Measurements from ENCODE around the gene TTC23L. TPM values are rescaled to one million over a fixed set of nuclear protein-coding genes. Genes with fewer than 3 reads are reported as not detected.

Gene TTC23L
- total RNA-seq, 3 donors from 2014 or later = 1.3 to 2.0 TPM; not detected in 1

DNA sequence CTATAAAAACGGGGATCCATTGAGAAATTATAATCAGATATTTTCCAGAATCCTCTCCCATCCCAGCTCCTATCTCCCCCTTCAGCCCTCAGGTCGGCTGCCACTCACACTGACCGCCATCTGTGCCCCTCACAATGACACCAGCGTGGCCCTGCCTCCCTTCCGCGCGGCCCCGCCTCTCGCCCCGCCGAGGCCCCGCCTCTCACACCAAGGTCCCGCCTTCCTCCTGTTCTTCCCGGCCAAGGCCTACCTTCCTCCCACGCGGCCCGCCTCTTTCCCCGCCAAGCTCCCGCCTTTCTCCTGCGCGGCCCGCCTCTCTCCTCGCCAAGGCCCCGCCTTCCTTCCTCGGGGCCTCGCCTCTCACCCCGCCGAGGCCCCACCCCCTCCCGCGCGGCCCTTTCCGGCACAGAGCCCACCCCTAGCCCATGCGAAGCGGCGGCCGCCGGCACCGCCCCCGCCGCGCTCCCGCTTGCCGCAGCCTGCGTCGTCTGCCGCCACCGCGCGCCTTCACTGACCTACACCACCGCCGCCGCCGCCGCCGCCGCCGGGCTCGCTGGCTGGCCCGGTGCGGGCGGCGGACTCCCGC, 90.3 kb downstream of the TTC23L start, which contains the start of gene DNAJC21:
Gene DNAJC21, plus strand, starts transcription at position 426 of the 586 bp plus-strand sequence. CDS start 261 bp downstream, outside the sequence.
- Histone ChIP-seq H3K36me3 (no peaks in the 10 kb centered on the region), H3K4me3 (peak within 1 kb of the TSS; percentile 87 to 99 (median 94)), H3K4me1 (peaks cover 0 to under 1% of the 10 kb centered on the region in 2 donors), H3K27ac (peak within 1 kb of the TSS; percentile 95 to 99), H3K9me3 (no peaks in the 10 kb centered on the region), H3K27me3 (no peaks in the 10 kb centered on the region)
- intact Hi-C loops (cut with DNase I; ENCODE audit: low total_unique reads) = no loop called here
- peak; percentile 96 for DNase-seq (ENCODE audit: low spot score in 2 of 2)
- TF ChIP-seq POLR2A (IDR thresholded peaks at IDR 0.05) (no peak), POLR2AphosphoS5 (IDR thresholded peaks at IDR 0.05) (peak; percentile 8 to 27 (median 15))

DNA sequence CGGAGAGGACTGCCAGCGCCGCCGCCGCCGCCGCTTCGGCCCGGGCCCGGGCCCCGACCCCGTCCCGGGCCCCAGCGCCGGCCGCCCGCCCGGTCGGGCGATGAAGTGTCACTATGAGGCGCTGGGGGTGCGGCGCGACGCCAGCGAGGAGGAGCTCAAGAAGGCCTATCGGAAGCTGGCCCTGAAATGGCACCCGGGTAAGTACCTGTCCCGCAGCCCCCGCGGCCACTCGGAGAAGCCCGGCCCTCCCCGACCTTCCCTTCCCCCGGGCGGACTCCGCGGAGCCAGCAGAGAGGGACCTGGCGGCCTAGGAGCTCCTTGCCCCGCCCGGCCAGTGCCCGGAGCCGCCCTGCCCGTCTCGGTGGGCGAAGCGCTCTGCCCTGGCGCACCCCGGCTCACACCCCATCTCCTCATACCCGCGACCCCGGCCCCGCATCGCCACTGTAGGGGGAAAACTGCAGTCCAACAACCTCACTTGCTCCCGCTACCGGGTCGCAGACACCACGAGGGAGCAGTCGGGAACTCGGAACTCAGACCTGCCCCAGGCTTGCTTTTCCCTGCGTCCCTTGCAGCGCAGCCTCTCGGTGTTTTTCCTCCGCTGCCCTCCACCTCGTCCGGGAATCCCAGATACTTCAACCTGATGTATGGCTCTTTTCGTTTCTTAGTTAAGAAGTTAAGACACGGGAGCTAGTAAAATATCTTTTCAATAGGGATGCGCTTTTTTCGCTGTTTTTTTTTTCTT, 90.9 kb downstream of the TTC23L start:
- DNase-seq (ENCODE audit: low spot score in 2 of 2) = peak; percentile 83 to 85
- H3K36me3 ChIP-seq = no peaks in the 10 kb centered on the region
- peak overlapping the region; percentile 87 to 99 (median 94) for H3K4me3 ChIP-seq
- intact Hi-C loops (cut with DNase I; ENCODE audit: low total_unique reads) = no loop called here
- H3K27me3 ChIP-seq = no peaks in the 10 kb centered on the region
- H3K27ac ChIP-seq = peak overlapping the region; percentile 95 to 99
- no peaks in the 10 kb centered on the region for H3K9me3 ChIP-seq
- no peaks in the 10 kb centered on the region for H3K4me1 ChIP-seq
- TF ChIP-seq POLR2AphosphoS5 (IDR thresholded peaks at IDR 0.05) (peak; percentile 34 to 40 (median 40)), POLR2A (IDR thresholded peaks at IDR 0.05) (peak; percentile 8)
- TF ChIP-seq, protein P1, sequence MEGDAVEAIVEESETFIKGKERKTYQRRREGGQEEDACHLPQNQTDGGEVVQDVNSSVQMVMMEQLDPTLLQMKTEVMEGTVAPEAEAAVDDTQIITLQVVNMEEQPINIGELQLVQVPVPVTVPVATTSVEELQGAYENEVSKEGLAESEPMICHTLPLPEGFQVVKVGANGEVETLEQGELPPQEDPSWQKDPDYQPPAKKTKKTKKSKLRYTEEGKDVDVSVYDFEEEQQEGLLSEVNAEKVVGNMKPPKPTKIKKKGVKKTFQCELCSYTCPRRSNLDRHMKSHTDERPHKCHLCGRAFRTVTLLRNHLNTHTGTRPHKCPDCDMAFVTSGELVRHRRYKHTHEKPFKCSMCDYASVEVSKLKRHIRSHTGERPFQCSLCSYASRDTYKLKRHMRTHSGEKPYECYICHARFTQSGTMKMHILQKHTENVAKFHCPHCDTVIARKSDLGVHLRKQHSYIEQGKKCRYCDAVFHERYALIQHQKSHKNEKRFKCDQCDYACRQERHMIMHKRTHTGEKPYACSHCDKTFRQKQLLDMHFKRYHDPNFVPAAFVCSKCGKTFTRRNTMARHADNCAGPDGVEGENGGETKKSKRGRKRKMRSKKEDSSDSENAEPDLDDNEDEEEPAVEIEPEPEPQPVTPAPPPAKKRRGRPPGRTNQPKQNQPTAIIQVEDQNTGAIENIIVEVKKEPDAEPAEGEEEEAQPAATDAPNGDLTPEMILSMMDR (IDR thresholded peaks at IDR 0.05) = no peak

DNA sequence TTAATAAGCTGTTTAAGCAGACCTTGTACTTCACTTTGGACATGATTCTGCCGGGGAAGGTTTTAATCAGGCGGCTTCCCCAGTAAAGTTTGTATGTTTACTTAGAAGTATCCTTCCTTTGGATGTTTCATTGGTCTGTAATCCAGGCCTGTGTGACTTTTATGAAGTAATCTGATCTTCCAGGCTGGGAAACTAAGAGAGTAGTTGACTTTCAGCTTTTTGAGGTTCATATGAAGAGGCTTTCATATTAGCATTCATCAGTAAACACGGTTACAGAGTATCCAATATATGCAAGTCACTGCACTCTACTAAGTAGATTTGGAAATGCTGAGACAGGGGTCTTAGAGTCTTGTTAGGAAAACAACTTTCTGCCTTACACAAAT, 91.5 kb downstream of the TTC23L start:
- peak overlapping the region; percentile 87 to 99 (median 94) for H3K4me3 ChIP-seq
- intact Hi-C loops (cut with DNase I; ENCODE audit: low total_unique reads) = no loop called here
- TF ChIP-seq, protein P1 (IDR thresholded peaks at IDR 0.05) = no peak
- no peak for TF ChIP-seq POLR2AphosphoS5 (IDR thresholded peaks at IDR 0.05)
- TF ChIP-seq POLR2A (IDR thresholded peaks at IDR 0.05) = no peak
- H3K27ac ChIP-seq = peak overlapping the region; percentile 95 to 99
- H3K36me3 ChIP-seq = no peaks in the 10 kb centered on the region
- no peaks in the 10 kb centered on the region for H3K27me3 ChIP-seq
- no peak for DNase-seq (ENCODE audit: low spot score in 2 of 2)
- H3K4me1 ChIP-seq = no peaks in the 10 kb centered on the region
- no peaks in the 10 kb centered on the region for H3K9me3 ChIP-seq

DNA sequence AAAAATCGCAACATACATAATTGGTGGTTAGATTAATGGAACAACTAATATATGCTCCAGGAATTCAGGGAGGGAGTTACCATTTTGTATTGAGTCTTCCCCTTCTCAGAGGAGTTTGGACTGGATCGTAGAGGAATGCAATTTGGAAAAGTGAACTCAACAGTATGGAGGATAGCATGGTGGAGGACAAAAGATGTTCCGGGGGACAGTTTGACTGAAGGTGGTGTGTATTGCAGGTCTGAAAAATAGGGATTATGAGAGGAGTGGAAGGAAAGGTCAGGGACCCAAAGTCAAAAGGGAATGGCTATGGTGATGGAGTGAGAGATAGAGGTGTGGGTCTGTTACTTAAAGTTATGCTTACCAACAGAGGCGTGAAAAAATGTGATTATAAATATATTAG, 91.9 kb downstream of the TTC23L start:
- peak overlapping the region; percentile 87 to 99 (median 94) for H3K4me3 ChIP-seq
- H3K36me3 ChIP-seq = no peaks in the 10 kb centered on the region
- DNase-seq (ENCODE audit: low spot score in 2 of 2) = no peak
- no peaks in the 10 kb centered on the region for H3K4me1 ChIP-seq
- TF ChIP-seq, protein P1 (IDR thresholded peaks at IDR 0.05) = no peak
- no peak for TF ChIP-seq POLR2A (IDR thresholded peaks at IDR 0.05)
- TF ChIP-seq POLR2AphosphoS5 (IDR thresholded peaks at IDR 0.05) = no peak
- no peaks in the 10 kb centered on the region for H3K27me3 ChIP-seq
- H3K9me3 ChIP-seq = no peaks in the 10 kb centered on the region
- intact Hi-C loops (cut with DNase I; ENCODE audit: low total_unique reads) = no loop called here
- H3K27ac ChIP-seq = peak overlapping the region; percentile 95 to 99

DNA sequence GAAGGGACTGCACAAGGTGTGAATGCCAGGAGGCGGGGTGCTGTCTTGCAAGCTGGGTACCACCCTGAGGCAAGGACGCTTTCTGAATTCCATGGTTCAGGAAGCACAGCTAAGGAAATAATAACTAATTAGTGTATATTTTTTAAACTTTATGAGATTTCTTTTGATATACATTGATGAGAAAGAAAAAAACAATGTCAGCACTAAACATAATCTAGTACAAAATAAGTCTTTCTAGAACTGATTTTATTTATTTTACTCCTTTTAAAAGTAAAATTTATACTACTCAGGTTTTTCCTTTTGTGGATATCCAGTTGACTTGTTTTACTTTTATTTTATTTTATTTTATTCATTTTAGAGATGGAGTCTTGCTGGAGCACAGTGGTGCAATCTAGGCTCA, 94.0 kb downstream of the TTC23L start:
- intact Hi-C loops (cut with DNase I; ENCODE audit: low total_unique reads) = no loop called here
- TF ChIP-seq, protein P1 (IDR thresholded peaks at IDR 0.05) = no peak
- TF ChIP-seq POLR2A (IDR thresholded peaks at IDR 0.05) (no peak), POLR2AphosphoS5 (IDR thresholded peaks at IDR 0.05) (no peak)
- no peak for DNase-seq (ENCODE audit: low spot score in 2 of 2)
- no peaks in the 10 kb centered on the region for H3K27me3 ChIP-seq
- no peak overlapping the region for H3K4me3 ChIP-seq
- H3K36me3 ChIP-seq = no peaks in the 10 kb centered on the region
- H3K27ac ChIP-seq = no peak overlapping the region
- H3K9me3 ChIP-seq = no peaks in the 10 kb centered on the region
- H3K4me1 ChIP-seq = no peaks in the 10 kb centered on the region
